NCI-H345 (cell line): ENCODE results near the gene DEFB131A.
"Not testable (repeated sequence)": the region's sequence is repeated elsewhere in the genome, so short reads cannot be mapped to it uniquely, and the experiment has no call there.

Source experiments
- DNase-seq: peaks from one replicate; lab custom pipeline; 2025; lab: John Stamatoyannopoulos, UW

The DEFB131A gene

GRCh38 chr4:9444114-9444513 is at the start of gene DEFB131A:
DEFB131A (plus strand) TSS chr4:9444414; CDS start chr4:9444534, 120 bp downstream.
- DNase-seq: not testable (repeated sequence)

- not testable (repeated sequence) for DNase-seq
Measured at GRCh38 chr4:9405774-9406173, 38.4 kb upstream of the DEFB131A start.

- DNase-seq: not testable (repeated sequence)
Measured at GRCh38 chr4:9406491-9406890, 37.7 kb upstream of the DEFB131A start.

- no peak for DNase-seq
Measured at GRCh38 chr4:9409793-9410192, 34.4 kb upstream of the DEFB131A start.

GRCh38 chr4:9421884-9422455 is 22.2 kb upstream of the DEFB131A start:
- not testable (repeated sequence) for DNase-seq

GRCh38 chr4:9425916-9426315 is 18.3 kb upstream of the DEFB131A start:
- not testable (repeated sequence) for DNase-seq

- DNase-seq: not testable (repeated sequence)
Measured at GRCh38 chr4:9430061-9430460, 14.2 kb upstream of the DEFB131A start.

GRCh38 chr4:9433320-9433719 is 10.9 kb upstream of the DEFB131A start:
- DNase-seq: not testable (repeated sequence)

- DNase-seq: not testable (repeated sequence)
Measured at GRCh38 chr4:9436728-9437127, 7.5 kb upstream of the DEFB131A start.

- DNase-seq: not testable (repeated sequence)
Measured at GRCh38 chr4:9442355-9442754, 1.9 kb upstream of the DEFB131A start.

- not testable (repeated sequence) for DNase-seq
Measured at GRCh38 chr4:9444681-9445080, 467 bp downstream of the DEFB131A start.

- DNase-seq: not testable (repeated sequence)
Measured at GRCh38 chr4:9452251-9452650, 8.0 kb downstream of the DEFB131A start.

- not testable (repeated sequence) for DNase-seq
Measured at GRCh38 chr4:9454284-9454683, 10.1 kb downstream of the DEFB131A start.

GRCh38 chr4:9455046-9455445 is 10.8 kb downstream of the DEFB131A start:
- not testable (repeated sequence) for DNase-seq

GRCh38 chr4:9479466-9479865 is 35.3 kb downstream of the DEFB131A start:
- DNase-seq: not testable (repeated sequence)

- DNase-seq: not testable (repeated sequence)
Measured at GRCh38 chr4:9480066-9480465, 35.9 kb downstream of the DEFB131A start.

GRCh38 chr4:9482871-9483270 is 38.7 kb downstream of the DEFB131A start:
- not testable (repeated sequence) for DNase-seq

- DNase-seq: not testable (repeated sequence)
Measured at GRCh38 chr4:9483682-9484081, 39.5 kb downstream of the DEFB131A start.

GRCh38 chr4:9486880-9487279 is 42.7 kb downstream of the DEFB131A start:
- not testable (repeated sequence) for DNase-seq

- DNase-seq: not testable (repeated sequence)
Measured at GRCh38 chr4:9488796-9489195, 44.6 kb downstream of the DEFB131A start.

GRCh38 chr4:9490496-9490895 is 46.3 kb downstream of the DEFB131A start:
- not testable (repeated sequence) for DNase-seq

- not testable (repeated sequence) for DNase-seq
Measured at GRCh38 chr4:9490986-9491385, 46.8 kb downstream of the DEFB131A start.

GRCh38 chr4:9493589-9493988 is 49.4 kb downstream of the DEFB131A start:
- DNase-seq: not testable (repeated sequence)
